CD1c-positive myeloid dendritic cell (primary cell): Measurements from ENCODE around the gene UBE2E2.

Source experiments
- DNase-seq: peaks from one replicate; pipeline ENCODE4 v3.0.0-alpha.2; 2016; ENCODE audit errors: extremely low spot score

UBE2E2 gene

DNA sequence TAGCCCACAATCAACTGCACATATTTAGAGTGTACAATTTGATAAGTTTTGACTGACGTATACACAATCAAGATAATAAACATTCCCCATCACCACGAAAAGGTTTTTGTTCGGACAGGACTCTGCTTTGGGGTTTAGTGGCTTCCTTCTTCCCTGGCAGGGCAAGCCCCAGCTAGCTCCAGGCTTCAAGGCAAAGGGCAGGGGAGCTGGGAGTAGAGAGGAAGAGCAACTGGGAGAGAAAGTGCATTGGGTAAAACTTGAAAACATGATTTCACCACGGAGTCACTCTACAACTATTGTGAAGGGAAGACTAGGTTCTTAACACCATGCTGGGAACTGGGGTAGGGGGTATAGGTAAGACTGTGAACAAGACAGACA is 417.5 kb downstream of the UBE2E2 start:
- DNase-seq = no peak

DNA sequence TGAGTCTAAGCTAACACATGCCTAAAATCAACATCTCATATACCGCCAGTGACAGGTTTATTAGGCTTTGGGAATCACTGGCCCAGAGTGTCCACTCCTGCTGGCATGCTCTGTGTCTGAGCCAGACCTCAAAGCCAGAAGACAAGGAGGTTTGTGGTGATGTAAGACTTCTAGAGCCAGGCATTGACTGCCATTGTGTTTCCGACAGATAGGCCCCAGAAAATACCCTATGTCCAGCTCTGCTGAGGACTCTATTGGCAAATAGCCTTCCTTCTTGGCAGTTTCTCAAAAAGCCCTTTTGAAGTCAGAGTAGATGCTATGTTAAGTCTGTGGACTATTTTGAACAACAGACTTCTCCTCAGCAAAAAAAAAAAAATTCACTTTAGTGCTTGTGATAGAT is 420.7 kb downstream of the UBE2E2 start:
- no peak for DNase-seq

DNA sequence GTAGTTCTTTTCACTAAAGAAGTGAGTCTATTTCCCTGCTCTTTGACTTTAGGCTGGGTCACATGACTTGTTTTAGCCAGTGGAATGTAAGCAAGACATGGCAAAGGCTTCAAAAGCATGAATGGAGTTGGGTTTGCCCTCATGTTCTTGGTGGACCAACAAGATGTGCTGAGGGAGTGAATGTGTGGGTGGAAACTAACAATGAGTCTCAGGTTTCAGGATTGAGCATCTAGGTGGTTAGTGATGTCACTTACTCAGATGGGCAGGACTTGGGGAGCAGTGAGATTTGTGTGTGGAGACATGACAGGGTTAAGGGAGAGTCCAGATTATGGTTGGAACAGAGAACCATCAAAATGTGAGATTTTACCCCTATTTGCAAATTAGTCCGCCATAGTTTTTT is 421.2 kb downstream of the UBE2E2 start:
- no peak for DNase-seq

DNA sequence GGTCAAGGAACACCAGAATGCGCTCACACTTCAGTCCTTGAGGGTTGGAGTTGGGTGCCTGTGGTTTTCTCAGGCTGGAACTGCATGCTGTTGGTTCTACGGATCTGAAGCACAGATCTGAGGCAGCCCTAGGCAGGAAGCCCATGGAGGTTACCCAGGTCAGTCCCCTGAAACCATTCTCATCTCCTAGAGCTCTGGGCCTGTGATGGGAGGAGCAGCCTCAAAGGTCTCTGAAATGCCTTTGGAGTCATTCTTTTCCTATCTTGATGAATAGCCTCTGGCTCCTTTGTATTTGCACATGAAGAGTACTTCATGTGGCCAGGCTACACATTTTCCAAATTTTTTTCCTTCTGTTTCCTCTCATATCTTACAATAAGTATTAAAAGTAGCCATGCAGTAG is 423.3 kb downstream of the UBE2E2 start:
- no peak for DNase-seq

DNA sequence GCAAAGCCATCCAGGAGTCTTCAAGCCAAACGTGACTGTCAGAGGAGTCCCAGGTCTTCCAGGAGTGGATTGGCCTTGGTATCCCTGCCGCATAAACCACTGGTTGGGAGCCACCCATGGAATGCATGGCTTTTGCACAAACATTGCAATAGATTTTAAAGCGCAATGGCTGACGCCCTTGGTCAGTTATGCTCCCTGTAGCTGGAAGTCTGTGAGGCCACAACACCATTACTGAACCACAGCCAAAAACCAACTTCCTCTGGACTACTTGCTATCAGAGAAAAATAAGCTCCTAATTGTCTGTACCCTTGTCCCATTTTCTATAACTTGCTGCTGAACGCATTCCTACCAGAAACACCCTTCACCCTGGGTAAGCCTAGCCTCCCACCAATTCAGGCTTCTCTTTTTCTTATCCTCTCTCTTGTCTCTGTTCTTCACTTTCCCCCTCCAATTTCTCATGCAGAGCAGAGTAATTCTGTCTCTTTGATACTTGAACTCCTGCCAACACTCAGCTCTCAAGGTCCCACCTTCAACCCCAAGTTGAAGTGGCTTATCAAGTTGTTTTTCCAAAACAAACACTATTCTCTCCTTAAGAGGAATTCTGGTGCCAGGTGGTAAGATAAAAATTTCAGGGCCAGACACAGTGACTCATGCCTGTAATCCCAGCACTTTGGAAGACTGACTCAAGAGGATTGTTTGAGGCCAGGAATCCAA is 426.2 kb downstream of the UBE2E2 start:
- DNase-seq = no peak

DNA sequence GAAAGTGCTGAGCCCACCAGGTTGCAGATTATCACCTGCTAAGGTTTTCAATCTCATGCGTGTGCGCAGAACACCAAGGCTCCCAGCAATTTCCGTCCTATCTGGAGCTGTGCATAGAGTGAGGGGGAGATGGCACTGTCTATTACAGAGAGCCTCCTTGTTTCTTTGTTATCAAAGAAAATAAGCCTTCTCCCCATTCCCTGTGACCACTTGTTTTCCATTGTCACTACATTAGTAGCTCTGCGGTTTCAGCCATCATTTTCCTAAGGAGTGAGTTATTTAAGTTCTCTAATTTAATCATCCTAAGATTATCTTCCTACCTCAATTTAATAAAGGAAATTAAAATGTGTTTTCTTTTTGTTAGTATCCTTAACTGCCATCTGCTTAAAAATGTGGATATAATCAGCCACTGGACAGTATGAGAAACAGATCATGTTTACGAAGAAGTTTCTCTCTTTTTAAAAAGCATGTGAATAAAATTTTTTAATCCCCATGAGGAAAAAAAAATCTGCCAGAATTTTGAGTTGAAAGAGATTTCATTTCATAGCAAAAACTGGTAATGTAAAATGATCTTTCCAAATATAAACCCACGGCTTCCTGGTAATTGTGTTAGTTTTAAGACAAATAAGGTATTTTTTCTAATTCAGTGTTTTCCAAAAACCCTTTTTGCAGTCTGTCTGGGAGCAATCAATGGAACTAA is 430.3 kb downstream of the UBE2E2 start:
- DNase-seq = no peak

DNA sequence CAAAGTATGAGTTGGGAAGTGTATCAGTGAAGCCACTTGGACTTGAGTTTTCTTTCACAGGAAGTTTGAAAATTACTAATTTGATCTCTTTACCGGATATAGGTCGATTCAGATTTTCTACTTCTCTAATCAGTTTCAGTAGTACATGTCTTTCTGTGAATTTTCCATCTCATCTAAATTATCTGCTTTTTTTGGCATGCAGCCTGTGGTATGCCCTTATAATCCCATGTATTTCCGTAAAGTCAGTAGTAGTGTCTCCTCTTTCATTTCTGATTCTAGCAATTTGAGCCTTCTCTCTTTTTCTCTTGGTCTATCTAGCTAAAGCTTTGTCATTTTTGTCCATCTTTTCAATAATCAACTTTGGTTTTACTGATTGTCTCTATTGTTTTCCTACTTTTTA is 434.2 kb downstream of the UBE2E2 start:
- no peak for DNase-seq

DNA sequence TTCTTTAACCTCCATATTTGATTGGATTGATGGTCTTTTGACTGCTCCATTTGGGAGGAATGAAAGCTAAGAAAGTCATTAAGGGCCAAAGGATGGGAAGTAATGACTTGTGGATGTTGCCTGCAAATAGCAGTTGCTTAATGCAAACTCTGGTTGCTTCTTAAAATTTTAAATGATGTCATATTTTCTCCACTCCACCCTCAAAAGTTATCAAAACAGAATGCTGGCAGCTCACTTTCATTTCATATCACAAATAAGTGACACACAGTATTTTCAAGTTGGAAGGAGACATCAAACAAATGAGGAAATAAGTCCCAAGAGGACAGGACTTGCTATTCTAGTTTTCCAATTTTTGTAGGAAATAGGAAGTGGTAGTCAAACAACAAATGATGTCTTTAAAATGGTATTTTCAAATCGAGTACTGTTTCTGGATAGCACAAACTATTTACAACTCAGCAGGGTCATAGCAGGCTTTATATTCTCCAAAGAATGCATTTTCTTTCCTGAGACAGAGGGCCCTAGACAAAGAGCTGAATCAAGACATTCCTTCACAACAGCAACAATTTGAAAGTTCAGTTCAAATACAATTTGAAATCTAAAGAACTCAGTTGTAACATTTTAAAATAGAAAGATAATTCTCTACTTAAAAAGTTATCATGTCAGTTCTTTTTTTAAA is 437.5 kb downstream of the UBE2E2 start:
- DNase-seq = no peak
